Colonic mucosa (tissue), 4 donors: ENCODE measurements around the gene BRD4. TPM values are rescaled to one million over a fixed set of nuclear protein-coding genes. Genes with fewer than 3 reads are reported as not detected.
A peak's percentile ranks its signal among the peaks of the same experiment; 100 is the strongest.

Source experiments
- DNase-seq: peaks from one replicate; pipeline ENCODE4 v3.0.0-alpha.2; 2020
- H3K27ac ChIP-seq: fragments of 200-600 bp; one replicate; pipeline ENCODE4 v1.8.0; 2021
- H3K27me3 ChIP-seq: fragments of 200-600 bp; one replicate; pipeline ENCODE4 v1.8.0; 2021
- H3K36me3 ChIP-seq: fragments of 200-600 bp; one replicate; pipeline ENCODE4 v1.8.0; 2021
- H3K4me1 ChIP-seq: fragments of 200-600 bp; one replicate; pipeline ENCODE4 v1.8.0; 2021; ENCODE audit warnings: mild to moderate bottlenecking
- H3K4me3 ChIP-seq: fragments of 200-600 bp; one replicate; pipeline ENCODE4 v1.8.0; 2021
- H3K9ac ChIP-seq, 2 donors: one replicate each; pipeline ENCODE4 v1.7.0; 2013; ENCODE audit warnings: control low read depth in 2 of 2, low read depth in 2 of 2, low read length in 2 of 2
- H3K9me3 ChIP-seq: fragments of 200-600 bp; one replicate; pipeline ENCODE4 v1.8.0; 2021
- CTCF ChIP-seq: fragments of 200-600 bp; IDR thresholded peaks from one replicate; pipeline ENCODE4 v1.8.0; 2022; ENCODE audit warnings: antibody characterized with exemption, mild to moderate bottlenecking
- intact Hi-C: fragments of 100-400 bp; cut with DNase I; formaldehyde crosslinking; loops from one replicate; pipeline ENCODE4 v1.14.1; 2022
- total RNA-seq, 2 donors: library from RNA; stranded (reverse); fragmentation: NEBNext Ultra II Directional in 1 of 2; extraction: Animal tissue kit (Norgen Biotek cat#: 25700) in 1 of 2; gene quantifications; one replicate each; pipeline ENCODE4 v1.2.1, GENCODE V29; 2021
- donor health status: healthy.
- donor health status: DM: no; HTN: no; CAD: no.
- donor health status: DM: no; HTN: no; CAD: no.

The BRD4 gene
- 10 to 100 TPM; 67.2 to 82.7 TPM for total RNA-seq

DNA sequence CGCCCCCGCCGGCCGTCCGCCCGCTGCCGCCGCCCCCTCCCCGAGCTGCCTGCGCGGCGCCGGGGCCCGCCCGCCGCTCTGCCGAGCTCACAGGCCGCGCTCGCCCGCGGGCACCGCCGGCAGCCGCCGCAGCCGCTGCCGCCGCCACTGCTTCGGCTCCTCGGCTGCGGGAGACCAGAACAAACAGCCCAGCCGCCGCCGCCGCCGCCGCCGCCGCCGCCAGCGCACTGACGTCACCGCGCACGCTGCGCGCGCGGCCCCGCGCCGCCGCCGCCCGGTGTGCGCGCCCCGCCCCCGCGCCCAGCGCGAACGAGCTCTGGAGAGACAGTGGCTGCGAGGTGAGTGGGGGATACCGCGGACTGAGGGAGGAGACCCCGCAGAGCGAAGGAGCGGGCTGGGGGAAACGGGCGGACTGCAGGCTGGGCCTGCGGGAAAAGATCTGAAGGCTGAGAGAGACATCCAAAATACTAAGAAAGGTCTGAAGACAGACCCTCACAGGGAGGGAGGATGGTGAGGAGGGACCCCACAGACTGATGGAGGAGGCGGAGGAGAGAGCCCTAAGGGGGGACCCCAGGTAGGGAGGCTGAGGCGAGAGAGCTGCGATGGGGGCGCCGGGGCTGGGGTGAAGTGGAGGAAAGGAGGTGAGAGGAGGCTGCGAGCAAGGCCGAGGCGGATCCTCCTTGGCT is at the start of gene BRD4:
Gene BRD4, minus strand, starts transcription at position 229 of the 686 bp plus-strand sequence. CDS start 59,440 bp downstream, outside the sequence.
- H3K4me1 ChIP-seq = no peaks in the 10 kb centered on the region

DNA sequence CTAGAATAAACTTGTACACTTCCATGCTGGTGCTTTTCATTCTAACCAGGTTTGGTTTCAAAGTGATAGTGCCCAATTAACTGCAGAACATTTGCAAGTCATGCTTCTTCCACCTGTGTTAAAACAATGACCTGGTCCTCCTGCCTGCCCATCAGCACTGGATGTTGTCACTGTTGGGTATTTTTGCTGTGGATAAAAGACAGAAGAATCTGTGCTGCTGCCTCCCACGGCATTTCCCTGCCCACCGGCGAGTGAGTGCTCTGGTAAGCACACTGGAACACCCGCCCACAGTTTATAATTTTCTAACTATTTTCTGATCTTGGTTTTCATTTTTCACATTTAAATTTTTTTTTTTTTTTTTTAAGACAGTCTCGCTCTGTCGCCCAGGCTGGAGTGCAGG is 49.5 kb upstream of the BRD4 start:
- Histone ChIP-seq H3K36me3 (no peaks in the 10 kb centered on the region), H3K9ac (no peak overlapping the region), H3K27ac (no peak overlapping the region), H3K4me3 (no peak overlapping the region), H3K27me3 (no peaks in the 10 kb centered on the region), H3K9me3 (no peaks in the 10 kb centered on the region), H3K4me1 (no peaks in the 10 kb centered on the region)
- no peak for TF ChIP-seq CTCF
- no peak for DNase-seq
- intact Hi-C loops = no loop called here

More for the DNA sequence above, at the start of gene BRD4:
- no peak for TF ChIP-seq CTCF
- Histone ChIP-seq H3K4me3 (peak within 1 kb of the TSS; percentile 86), H3K36me3 (no peaks in the 10 kb centered on the region), H3K27me3 (no peaks in the 10 kb centered on the region), H3K9me3 (no peaks in the 10 kb centered on the region), H3K9ac (peak within 1 kb of the TSS; percentile 93), H3K27ac (peak within 1 kb of the TSS; percentile 80)
- DNase-seq = peak; percentile 79
- intact Hi-C loops = no loop called here

DNA sequence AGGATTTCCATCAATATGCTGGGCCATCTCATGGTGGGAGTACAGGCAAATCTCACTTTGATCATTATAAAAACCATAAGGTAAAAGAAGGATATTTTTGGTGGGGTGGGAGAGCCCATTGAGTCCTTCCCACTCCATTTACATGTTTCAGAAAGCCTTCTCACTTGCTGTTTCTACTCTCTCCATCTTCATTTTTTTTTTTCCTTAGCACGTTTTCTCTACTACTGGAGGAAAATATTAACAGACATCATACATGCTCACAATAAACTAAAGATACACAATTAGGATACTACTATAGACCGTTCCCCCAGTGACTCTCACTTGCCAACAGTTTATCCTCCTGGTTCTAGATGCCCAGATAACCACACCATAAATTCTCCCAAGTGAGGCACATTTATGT is 49.1 kb upstream of the BRD4 start:
- no peak for TF ChIP-seq CTCF
- Histone ChIP-seq H3K36me3 (no peaks in the 10 kb centered on the region), H3K27me3 (no peaks in the 10 kb centered on the region), H3K27ac (no peak overlapping the region), H3K4me1 (no peaks in the 10 kb centered on the region), H3K9ac (no peak overlapping the region), H3K4me3 (no peak overlapping the region), H3K9me3 (no peaks in the 10 kb centered on the region)
- DNase-seq = no peak
- intact Hi-C loops = no loop called here

DNA sequence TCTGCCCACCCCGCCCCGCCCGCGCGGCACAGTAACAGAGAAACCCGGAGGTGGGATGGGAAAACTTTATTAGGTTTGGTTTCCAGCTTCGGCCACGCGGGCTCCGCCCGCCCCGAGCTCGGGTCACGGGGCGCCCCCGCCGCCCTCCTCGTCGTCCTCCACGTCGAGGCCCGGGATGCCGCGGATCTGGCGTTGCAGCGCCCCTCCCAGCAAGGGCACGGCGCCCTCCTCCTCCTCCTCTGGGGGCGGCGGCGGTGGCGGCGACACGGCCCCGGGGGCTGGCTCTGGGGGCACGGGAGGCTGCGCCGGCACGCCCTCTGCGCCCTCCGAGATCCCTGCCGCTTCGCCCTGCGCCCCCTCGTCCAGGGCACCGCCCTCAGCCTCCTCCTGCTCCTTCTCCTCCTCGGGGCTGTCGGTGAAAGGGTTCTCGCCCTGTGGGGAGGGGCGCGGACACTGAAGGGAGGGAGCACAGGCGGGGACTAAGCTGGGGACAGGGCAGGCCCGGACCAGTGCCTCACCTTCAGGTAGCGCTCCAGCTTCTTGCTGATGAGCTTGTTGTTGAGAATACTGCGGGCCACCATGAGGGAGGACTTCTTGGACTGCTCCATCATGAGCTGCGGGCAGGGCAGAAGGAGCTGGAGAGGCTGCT is 47.8 kb upstream of the BRD4 start:
- H3K27me3 ChIP-seq = no peaks in the 10 kb centered on the region
- no peak for TF ChIP-seq CTCF
- DNase-seq = peak; percentile 69
- H3K36me3 ChIP-seq = no peaks in the 10 kb centered on the region
- peak overlapping the region; percentile 94 for H3K4me3 ChIP-seq
- H3K9me3 ChIP-seq = no peaks in the 10 kb centered on the region
- H3K4me1 ChIP-seq = no peaks in the 10 kb centered on the region
- H3K9ac ChIP-seq = peak overlapping the region; percentile 76 to 93
- intact Hi-C loops = loop anchor here (10.0 kb wide), 1 partner anchor 115 kb away; no protein-coding TSS in a partner anchor
- peak overlapping the region; percentile 92 for H3K27ac ChIP-seq

- TF ChIP-seq CTCF = no peak
- no peaks in the 10 kb centered on the region for H3K36me3 ChIP-seq
- H3K4me1 ChIP-seq = no peaks in the 10 kb centered on the region
- intact Hi-C loops = loop anchor here (10.0 kb wide), 1 partner anchor 115 kb away; no protein-coding TSS in a partner anchor
- H3K27me3 ChIP-seq = no peaks in the 10 kb centered on the region
- H3K27ac ChIP-seq = peak within 1 kb of the TSS; percentile 92
- H3K9me3 ChIP-seq = no peaks in the 10 kb centered on the region
- DNase-seq = peak; percentile 97
- H3K4me3 ChIP-seq = peak within 1 kb of the TSS; percentile 94
- H3K9ac ChIP-seq = peak within 1 kb of the TSS; percentile 96 to 100
Measured at GRCh38 chr19:15379083-15379998, 47.0 kb upstream of the BRD4 start, which contains the start of gene AKAP8. TSS of gene AKAP8 (minus strand) at chr19:15379787. CDS start at chr19:15379731, 56 bp downstream.
